IPS DF 6.9 (cell line): ENCODE data around the gene TLE3.

Source experiments
- DNase-seq: peaks from one replicate; pipeline ENCODE4 v3.0.0-alpha.2; 2013; ENCODE audit warnings: low read depth, low spot score
- H3K27ac ChIP-seq: one replicate; pipeline ENCODE4 v1.5.1; 2013; ENCODE audit warnings: low read length, control low read depth
- H3K27me3 ChIP-seq: 2 replicates; pipeline ENCODE4 v1.6.1; 2013; ENCODE audit warnings: mild to moderate bottlenecking, low read length; ENCODE audit not compliant: control insufficient read depth, insufficient read depth
- H3K36me3 ChIP-seq: 2 replicates; pipeline ENCODE4 v1.6.1; 2013; ENCODE audit warnings: low read length; ENCODE audit not compliant: control insufficient read depth, insufficient read depth
- H3K4me1 ChIP-seq: 2 replicates; pipeline ENCODE4 v1.6.1; 2013; ENCODE audit warnings: low read length; ENCODE audit not compliant: control insufficient read depth, insufficient read depth
- H3K4me3 ChIP-seq: 2 replicates; pipeline ENCODE4 v1.5.1; 2013; ENCODE audit warnings: mild to moderate bottlenecking, low read length
- H3K9me3 ChIP-seq: 2 replicates; pipeline ENCODE4 v1.6.1; 2013; ENCODE audit warnings: low read length, inconsistent platforms; ENCODE audit not compliant: control insufficient read depth, insufficient read depth
- WGBS: extraction: QIAGEN DNeasy Blood & Tissue Kit; methylation state at CpG from one replicate; pipeline ENCODE4 v1.1.7; 2013; ENCODE audit warnings: mixed read lengths, missing lambda C conversion rate; ENCODE audit not compliant: insufficient read length, insufficient coverage; 5-methylcytosine and 5-hydroxymethylcytosine counted together

Gene TLE3

DNA sequence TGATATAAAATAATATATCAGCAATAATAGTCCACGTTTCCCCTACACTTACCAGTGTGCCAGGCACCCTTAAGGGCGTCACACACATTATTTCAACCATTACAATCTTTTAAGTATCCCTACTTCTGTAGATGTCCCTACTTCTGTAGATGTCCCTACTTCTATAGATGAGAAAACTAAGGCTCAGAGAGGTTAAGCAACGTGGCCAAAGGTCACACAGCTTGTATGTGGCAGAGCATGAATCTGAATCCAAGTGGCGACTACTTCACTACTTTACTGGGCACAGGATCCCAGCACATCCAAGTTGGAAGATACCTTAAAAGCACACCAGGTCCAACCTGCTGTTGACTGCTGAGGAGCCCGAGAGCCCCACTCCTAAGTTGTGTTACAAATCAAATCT, 77.5 kb downstream of the TLE3 start:
- H3K27me3 ChIP-seq: no peaks in the 10 kb centered on the region
- no peak overlapping the region for H3K27ac ChIP-seq
- no peak overlapping the region for H3K4me3 ChIP-seq
- no peaks in the 10 kb centered on the region for H3K36me3 ChIP-seq
- no CpG with 5 or more reads among the region's 5 CpGs for WGBS
- no peaks in the 10 kb centered on the region for H3K9me3 ChIP-seq
- peaks cover 5% of the 10 kb centered on the region; the same call in 1 of the 2 replicates for H3K4me1 ChIP-seq
- DNase-seq: no peak

GRCh38 chr15:70018646-70019600, 78.8 kb downstream of the TLE3 start:
- Histone ChIP-seq H3K36me3 (no peaks in the 10 kb centered on the region), H3K27me3 (no peaks in the 10 kb centered on the region), H3K4me3 (no peak overlapping the region), H3K27ac (no peak overlapping the region), H3K9me3 (no peaks in the 10 kb centered on the region), H3K4me1 (peaks cover 7% of the 10 kb centered on the region; the same call in 1 of the 2 replicates)
- no CpG with 5 or more reads among the region's 9 CpGs for WGBS
- no peak for DNase-seq

GRCh38 chr15:70017801-70018200, 79.9 kb downstream of the TLE3 start:
- Histone ChIP-seq H3K9me3 (no peaks in the 10 kb centered on the region), H3K4me3 (no peak overlapping the region), H3K36me3 (no peaks in the 10 kb centered on the region), H3K27ac (no peak overlapping the region), H3K4me1 (peaks cover 7% of the 10 kb centered on the region; the same call in 1 of the 2 replicates), H3K27me3 (no peaks in the 10 kb centered on the region)
- WGBS: no CpG with 5 or more reads among the region's 2 CpGs
- DNase-seq: no peak

GRCh38 chr15:70017025-70017424, 80.7 kb downstream of the TLE3 start:
- Histone ChIP-seq H3K4me3 (no peak overlapping the region), H3K27me3 (no peaks in the 10 kb centered on the region), H3K9me3 (no peaks in the 10 kb centered on the region), H3K36me3 (no peaks in the 10 kb centered on the region), H3K27ac (no peak overlapping the region), H3K4me1 (peaks cover 7% of the 10 kb centered on the region; the same call in 1 of the 2 replicates)
- no CpG with 5 or more reads among the region's 4 CpGs for WGBS
- DNase-seq: no peak

DNA sequence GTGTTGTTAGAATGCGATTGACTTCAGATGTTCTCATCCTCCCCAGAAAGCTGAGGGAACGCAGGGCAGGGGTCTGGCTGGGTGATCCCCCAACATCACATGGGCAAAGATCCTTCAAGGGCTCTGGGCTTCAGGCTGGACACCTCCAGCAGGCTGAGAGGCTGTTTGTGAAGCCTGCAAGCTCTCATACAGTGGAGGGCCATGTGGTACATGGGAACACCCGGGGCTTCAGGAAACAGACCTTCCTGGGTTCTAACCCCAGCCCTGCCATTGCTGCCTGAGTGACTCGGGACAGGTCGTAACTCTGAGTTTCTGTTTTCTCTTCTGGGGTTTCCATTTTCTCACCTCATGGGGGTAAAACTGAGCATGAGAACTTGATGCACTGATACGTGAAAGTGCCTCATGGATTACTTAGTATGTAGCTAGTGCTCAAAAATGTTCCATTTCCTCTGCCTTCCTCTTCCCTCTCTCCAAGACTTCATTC, 81.2 kb downstream of the TLE3 start:
- no peaks in the 10 kb centered on the region for H3K36me3 ChIP-seq
- H3K4me1 ChIP-seq: peaks cover 7% of the 10 kb centered on the region; the same call in 1 of the 2 replicates
- H3K27ac ChIP-seq: no peak overlapping the region
- H3K27me3 ChIP-seq: no peaks in the 10 kb centered on the region
- no peak overlapping the region for H3K4me3 ChIP-seq
- H3K9me3 ChIP-seq: no peaks in the 10 kb centered on the region
- DNase-seq: no peak
- no CpG with 5 or more reads among the region's 6 CpGs for WGBS

- H3K9me3 ChIP-seq: no peaks in the 10 kb centered on the region
- H3K36me3 ChIP-seq: no peaks in the 10 kb centered on the region
- WGBS: no CpG with 5 or more reads among the region's 9 CpGs
- DNase-seq: peak; percentile 73
- H3K4me1 ChIP-seq: peaks cover 7% of the 10 kb centered on the region; the same call in 1 of the 2 replicates
- no peak overlapping the region for H3K27ac ChIP-seq
- H3K27me3 ChIP-seq: no peaks in the 10 kb centered on the region
- no peak overlapping the region for H3K4me3 ChIP-seq
Observed at GRCh38 chr15:70014860-70015490, 82.7 kb downstream of the TLE3 start.

DNA sequence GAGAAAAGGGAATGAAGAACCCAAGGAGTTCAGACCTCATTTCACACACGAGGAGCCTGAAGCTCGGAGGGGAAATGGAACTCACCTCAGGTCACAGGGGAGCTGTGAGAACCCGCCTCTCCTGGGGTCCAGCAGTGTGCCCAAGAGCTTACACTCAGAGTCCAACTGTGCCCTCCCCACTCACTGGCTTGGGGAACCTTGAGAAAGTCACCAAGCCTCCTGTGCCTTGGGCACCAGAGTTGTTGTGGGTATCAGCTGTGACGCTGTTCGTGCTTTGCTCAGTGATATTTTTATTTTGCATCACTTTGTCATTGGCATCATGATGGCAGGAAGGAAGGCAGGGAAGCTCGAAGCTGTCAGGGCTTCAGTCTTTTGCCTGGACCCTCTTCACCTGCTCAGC, 83.4 kb downstream of the TLE3 start:
- H3K36me3 ChIP-seq: no peaks in the 10 kb centered on the region
- DNase-seq: no peak
- WGBS: no CpG with 5 or more reads among the region's 6 CpGs
- H3K9me3 ChIP-seq: no peaks in the 10 kb centered on the region
- H3K4me3 ChIP-seq: no peak overlapping the region
- no peak overlapping the region for H3K27ac ChIP-seq
- peaks cover 7% of the 10 kb centered on the region; the same call in 1 of the 2 replicates for H3K4me1 ChIP-seq
- H3K27me3 ChIP-seq: no peaks in the 10 kb centered on the region

DNA sequence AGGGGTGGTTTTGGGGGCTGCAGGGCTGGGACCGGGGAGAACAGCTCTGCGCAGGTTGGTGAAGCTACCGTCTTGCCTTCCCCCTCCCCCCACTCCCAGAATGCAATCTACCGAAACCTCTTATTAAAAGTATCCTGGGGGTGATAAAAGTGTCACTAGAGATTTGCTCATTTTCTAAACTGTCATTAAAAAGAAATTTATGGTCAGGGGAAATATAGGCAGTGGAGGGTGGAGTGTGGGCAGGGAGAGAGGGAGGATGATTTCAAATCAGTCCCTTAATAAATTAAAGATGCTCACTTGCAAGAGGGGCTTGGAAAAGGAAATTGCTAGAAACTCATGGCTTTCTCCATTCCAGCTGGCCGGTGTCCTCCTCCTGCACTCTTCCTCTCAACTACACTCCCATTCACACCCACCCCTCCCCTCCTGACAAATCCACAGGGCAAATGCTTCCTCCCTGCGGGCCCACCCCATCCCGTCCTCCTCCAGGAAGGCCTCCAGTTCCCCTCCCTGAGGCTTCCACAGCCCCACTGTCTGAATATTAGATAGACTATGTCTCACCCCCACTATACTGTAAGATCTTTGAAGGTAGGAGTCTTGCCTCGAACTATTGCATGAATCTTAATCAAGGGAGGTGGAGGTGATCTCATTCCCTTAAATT, 83.9 kb downstream of the TLE3 start:
- DNase-seq: no peak
- H3K36me3 ChIP-seq: no peaks in the 10 kb centered on the region
- no peak overlapping the region for H3K4me3 ChIP-seq
- no peak overlapping the region for H3K27ac ChIP-seq
- WGBS: no CpG with 5 or more reads among the region's 8 CpGs
- no peaks in the 10 kb centered on the region for H3K27me3 ChIP-seq
- H3K4me1 ChIP-seq: peaks cover 7% of the 10 kb centered on the region; the same call in 1 of the 2 replicates
- no peaks in the 10 kb centered on the region for H3K9me3 ChIP-seq

DNA sequence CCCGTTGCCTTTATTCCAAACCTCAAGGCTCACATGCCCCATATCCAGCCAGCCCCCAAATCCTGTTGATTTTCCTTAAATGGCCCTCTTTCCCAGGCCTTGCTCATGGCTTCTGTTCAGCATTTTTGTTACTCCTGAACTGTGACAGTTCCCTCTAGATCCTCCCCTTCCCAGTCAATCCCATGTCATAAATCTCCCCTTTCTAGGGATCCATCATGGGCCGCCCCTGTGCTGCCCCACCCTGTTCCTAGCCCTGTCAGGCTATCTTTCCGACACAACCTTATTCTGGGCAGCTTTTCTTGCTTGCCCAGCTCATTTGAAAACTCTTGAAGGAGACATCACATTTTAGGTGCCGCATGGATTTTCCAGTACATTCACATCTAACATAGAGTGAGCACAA, 84.8 kb downstream of the TLE3 start:
- no peak for DNase-seq
- Histone ChIP-seq H3K36me3 (no peaks in the 10 kb centered on the region), H3K4me3 (no peak overlapping the region), H3K27me3 (no peaks in the 10 kb centered on the region), H3K4me1 (peaks cover 7% of the 10 kb centered on the region; the same call in 1 of the 2 replicates), H3K27ac (no peak overlapping the region), H3K9me3 (no peaks in the 10 kb centered on the region)
- WGBS: no CpG with 5 or more reads among the region's 4 CpGs

DNA sequence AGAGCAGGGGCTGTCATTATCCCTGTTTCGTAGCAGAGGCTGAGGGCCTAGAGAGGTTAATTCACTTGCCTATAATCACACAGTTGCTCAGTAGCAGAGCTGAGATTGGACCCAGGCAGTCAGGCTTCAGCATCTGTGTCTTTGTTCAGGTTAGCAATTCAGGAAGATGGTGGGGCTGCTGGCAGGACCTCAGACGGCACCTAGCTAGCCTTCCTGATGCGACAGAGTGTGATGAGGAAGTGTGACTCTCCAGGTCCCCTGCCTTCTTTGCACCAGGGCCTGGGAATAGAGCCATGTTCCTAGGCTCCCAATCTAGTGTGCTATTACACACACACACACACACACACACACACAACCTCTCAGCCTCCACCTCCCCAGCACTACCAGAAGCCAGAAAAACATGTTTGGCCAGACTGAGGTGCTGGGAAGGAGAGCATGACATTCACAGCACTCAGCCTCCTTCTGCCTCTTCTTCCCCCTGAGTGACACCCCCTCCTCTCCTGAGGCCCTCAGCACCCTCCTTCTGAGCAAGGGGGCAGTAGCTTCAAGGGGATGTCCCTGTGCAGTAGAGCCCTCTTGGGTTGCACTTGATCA, 88.9 kb downstream of the TLE3 start:
- Histone ChIP-seq H3K4me3 (no peak overlapping the region), H3K27ac (no peak overlapping the region), H3K27me3 (no peaks in the 10 kb centered on the region), H3K36me3 (no peaks in the 10 kb centered on the region), H3K4me1 (no peaks in the 10 kb centered on the region), H3K9me3 (no peaks in the 10 kb centered on the region)
- no CpG with 5 or more reads among the region's 3 CpGs for WGBS
- DNase-seq: no peak
